PFSK-1 (cell line): ENCODE results near the gene TPRKB.

Experiments
- FOXP2 ChIP-seq: optimal IDR thresholded peaks from 2 replicates; pipeline ENCODE3; 2011; ENCODE audit warnings: borderline replicate concordance, control low read depth, inconsistent platforms; ENCODE audit not compliant: insufficient read depth; ENCODE audit errors: extremely low read length, extremely low read depth
- POLR2AphosphoS5 ChIP-seq: IDR thresholded peaks from 2 replicates; pipeline ENCODE4 v1.6.1; 2012; ENCODE audit warnings: low read depth, mild to moderate bottlenecking, control low read depth, low read length, moderate library complexity
- SIN3A ChIP-seq: IDR thresholded peaks from 2 replicates; pipeline ENCODE4 v1.6.1; 2012; ENCODE audit warnings: mild to moderate bottlenecking, low read length, moderate library complexity, borderline replicate concordance; ENCODE audit not compliant: insufficient read depth
- TAF1 ChIP-seq: IDR thresholded peaks from 2 replicates; pipeline ENCODE4 v1.6.1; 2012; ENCODE audit warnings: low read length, control low read depth, borderline replicate concordance; ENCODE audit not compliant: insufficient read depth
- TF ChIP-seq, protein P1 (sequence below), 2 experiments: IDR thresholded peaks; 2 replicates each; pipeline versions ENCODE4 v1.6.1 to v1.8.0; 2011 to 2012; ENCODE audit warnings: low read depth in 2 of 2, low read length in 2 of 2, control low read depth in 1 of 2, inconsistent platforms in 1 of 2, mild to moderate bottlenecking in 1 of 2, moderate library complexity in 1 of 2; ENCODE audit not compliant: insufficient read depth in 1 of 2

The TPRKB gene

DNA sequence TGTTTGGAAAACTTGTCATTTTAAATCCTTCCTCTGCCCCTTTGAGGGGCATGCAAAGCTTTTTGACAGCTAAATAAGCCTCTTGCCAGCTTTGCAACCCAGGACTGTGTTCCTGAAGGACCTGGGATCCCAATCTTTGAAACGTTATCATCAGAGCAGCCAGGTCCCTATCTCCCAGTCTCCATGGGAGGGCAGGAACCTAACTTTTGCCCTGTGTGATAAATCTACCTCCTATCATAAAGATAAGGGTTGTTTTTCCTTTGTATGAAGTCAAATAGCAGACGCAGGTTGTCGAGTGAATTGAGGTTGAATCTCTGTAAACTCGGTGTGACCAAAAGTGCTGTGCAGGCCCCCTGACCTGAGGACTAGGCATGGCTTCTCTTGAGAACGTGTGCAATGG is 30.1 kb downstream of the TPRKB start:
- TF ChIP-seq POLR2AphosphoS5, result no peak

DNA sequence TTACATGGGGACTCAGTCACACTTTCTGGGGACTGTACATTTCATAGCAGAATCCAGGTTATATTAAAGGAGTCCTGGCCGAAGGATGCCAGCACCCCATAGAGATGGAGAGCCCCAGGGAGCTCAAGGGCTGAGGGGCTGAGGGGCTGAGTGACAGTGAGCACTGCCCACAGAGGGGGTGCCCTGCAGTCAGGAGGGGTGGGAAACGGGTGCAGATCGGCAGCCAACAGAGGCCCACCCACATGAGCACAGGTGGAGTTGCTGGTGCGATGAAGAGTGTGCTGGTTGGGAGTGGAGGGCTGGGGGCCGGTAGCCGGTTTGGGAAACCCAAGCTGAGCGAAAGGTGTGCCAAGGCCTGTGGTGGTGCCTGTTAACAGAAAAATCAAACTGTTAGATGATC is 32.1 kb downstream of the TPRKB start:
- TF ChIP-seq, protein P1, sequence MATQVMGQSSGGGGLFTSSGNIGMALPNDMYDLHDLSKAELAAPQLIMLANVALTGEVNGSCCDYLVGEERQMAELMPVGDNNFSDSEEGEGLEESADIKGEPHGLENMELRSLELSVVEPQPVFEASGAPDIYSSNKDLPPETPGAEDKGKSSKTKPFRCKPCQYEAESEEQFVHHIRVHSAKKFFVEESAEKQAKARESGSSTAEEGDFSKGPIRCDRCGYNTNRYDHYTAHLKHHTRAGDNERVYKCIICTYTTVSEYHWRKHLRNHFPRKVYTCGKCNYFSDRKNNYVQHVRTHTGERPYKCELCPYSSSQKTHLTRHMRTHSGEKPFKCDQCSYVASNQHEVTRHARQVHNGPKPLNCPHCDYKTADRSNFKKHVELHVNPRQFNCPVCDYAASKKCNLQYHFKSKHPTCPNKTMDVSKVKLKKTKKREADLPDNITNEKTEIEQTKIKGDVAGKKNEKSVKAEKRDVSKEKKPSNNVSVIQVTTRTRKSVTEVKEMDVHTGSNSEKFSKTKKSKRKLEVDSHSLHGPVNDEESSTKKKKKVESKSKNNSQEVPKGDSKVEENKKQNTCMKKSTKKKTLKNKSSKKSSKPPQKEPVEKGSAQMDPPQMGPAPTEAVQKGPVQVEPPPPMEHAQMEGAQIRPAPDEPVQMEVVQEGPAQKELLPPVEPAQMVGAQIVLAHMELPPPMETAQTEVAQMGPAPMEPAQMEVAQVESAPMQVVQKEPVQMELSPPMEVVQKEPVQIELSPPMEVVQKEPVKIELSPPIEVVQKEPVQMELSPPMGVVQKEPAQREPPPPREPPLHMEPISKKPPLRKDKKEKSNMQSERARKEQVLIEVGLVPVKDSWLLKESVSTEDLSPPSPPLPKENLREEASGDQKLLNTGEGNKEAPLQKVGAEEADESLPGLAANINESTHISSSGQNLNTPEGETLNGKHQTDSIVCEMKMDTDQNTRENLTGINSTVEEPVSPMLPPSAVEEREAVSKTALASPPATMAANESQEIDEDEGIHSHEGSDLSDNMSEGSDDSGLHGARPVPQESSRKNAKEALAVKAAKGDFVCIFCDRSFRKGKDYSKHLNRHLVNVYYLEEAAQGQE (IDR thresholded peaks at IDR 0.05; ENCODE audit: insufficient read depth in 1 of 2, low read depth in 2 of 2, low read length in 2 of 2), result no peak
- TF ChIP-seq SIN3A, result no peak
- TF ChIP-seq TAF1, result no peak
- no peak for TF ChIP-seq FOXP2
- TF ChIP-seq POLR2AphosphoS5, result no peak

DNA sequence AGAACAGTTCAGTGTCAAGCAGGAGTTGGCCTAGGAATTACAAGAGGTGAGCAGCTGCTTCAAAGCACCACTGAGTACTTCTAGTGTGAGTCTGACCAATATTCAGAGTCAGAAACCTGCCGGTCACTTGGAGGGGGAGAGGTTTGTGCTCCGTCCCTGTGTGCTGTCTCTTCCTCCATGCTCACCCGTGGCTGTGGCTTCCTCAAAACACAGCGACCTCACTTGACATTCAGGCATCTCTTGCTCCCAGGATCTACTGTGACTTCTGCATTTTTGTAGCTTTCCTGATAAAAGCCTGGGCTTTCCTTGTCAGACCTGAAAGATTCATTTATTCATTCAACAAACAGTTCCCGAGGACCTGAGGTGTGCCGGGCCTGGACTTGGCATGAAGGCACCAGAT is 32.9 kb downstream of the TPRKB start:
- TF ChIP-seq POLR2AphosphoS5, result no peak
- TF ChIP-seq TAF1, result no peak
- TF ChIP-seq FOXP2, result no peak
- TF ChIP-seq SIN3A, result no peak
- TF ChIP-seq, protein P1 (IDR thresholded peaks at IDR 0.05; ENCODE audit: insufficient read depth in 1 of 2, low read depth in 2 of 2, low read length in 2 of 2), result no peak

DNA sequence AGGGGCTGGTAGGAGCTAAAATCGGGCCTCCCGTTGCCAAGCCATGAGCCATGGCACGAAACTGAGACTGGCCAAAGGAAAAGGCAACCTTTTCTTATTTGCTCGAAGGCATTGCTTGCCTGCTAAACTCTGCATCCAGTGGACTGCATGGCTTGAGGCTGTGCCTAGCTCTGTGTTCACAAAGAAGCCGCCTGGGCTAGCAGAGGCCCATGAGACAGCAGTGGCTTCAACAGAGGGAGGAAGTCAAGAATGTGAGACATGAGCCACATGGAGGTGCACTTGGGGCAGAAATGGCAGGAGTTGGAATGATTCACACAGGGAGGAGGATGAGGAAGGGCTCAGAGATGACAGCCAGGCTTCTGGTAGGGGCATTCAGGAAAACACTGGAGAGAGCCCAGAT is 33.5 kb downstream of the TPRKB start:
- TF ChIP-seq, protein P1 (IDR thresholded peaks at IDR 0.05; ENCODE audit: insufficient read depth in 1 of 2, low read depth in 2 of 2, low read length in 2 of 2), result no peak
- TF ChIP-seq TAF1 (no peak), FOXP2 (no peak), SIN3A (no peak), POLR2AphosphoS5 (no peak)

- TF ChIP-seq TAF1, result no peak
- no peak for TF ChIP-seq SIN3A
- TF ChIP-seq POLR2AphosphoS5, result no peak
- TF ChIP-seq, protein P1 (IDR thresholded peaks at IDR 0.05; ENCODE audit: insufficient read depth in 1 of 2, low read depth in 2 of 2, low read length in 2 of 2), result no peak
- TF ChIP-seq FOXP2, result no peak
These were observed 35.0 kb downstream of the TPRKB start for GRCh38 chr2:73701968-73702665.
